ENCODE data around the gene PRODH2.
"Not testable (repeated sequence)": the region's sequence is repeated elsewhere in the genome, so short reads cannot be mapped to it uniquely, and the experiment has no call there.

PRODH2 gene

DNA sequence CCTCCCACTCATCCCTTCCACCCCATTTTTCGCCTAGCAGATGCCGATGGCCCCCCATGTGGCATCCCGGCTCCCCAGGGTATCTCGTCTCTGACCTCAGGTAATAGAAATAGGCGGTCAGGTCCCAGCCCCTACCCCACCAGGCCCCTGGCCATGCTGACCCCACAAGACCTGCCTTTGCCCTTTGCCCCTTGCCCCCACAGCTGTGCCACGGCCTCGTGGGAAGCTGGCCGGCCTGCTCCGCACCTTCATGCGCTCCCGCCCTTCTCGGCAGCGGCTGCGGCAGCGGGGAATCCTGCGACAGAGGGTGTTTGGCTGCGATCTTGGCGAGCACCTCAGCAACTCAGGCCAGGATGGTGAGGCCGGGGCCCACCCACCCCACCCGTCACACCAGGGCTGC, 31.9 kb downstream of the PRODH2 start:
- no peak for DNase-seq

GRCh38 chr19:35780058-35780457, 32.6 kb downstream of the PRODH2 start:
- no peak for DNase-seq

DNA sequence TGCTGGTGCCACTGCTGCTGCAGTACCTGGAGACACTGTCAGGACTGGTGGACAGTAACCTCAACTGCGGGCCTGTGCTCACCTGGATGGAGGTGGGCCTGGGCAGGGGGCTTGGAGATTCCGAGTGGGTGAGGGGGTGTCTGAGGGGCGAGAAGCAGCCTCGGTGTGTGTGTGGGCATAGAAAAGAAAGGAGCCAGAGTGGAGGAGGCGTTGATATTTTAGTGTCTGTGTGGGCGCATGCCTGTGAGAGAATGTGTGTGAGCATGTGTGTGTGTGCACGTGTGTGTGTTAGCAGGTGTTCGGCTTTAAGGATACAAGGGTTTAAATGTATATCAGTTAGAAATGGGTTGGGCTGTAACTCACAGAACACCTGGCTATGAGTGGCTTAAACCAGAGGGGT, 33.6 kb downstream of the PRODH2 start:
- no peak for DNase-seq

- no peak for DNase-seq
Observed at GRCh38 chr19:35777961-35778360, 34.7 kb downstream of the PRODH2 start.

GRCh38 chr19:35777086-35777841, 35.4 kb downstream of the PRODH2 start:
- no peak for DNase-seq

DNA sequence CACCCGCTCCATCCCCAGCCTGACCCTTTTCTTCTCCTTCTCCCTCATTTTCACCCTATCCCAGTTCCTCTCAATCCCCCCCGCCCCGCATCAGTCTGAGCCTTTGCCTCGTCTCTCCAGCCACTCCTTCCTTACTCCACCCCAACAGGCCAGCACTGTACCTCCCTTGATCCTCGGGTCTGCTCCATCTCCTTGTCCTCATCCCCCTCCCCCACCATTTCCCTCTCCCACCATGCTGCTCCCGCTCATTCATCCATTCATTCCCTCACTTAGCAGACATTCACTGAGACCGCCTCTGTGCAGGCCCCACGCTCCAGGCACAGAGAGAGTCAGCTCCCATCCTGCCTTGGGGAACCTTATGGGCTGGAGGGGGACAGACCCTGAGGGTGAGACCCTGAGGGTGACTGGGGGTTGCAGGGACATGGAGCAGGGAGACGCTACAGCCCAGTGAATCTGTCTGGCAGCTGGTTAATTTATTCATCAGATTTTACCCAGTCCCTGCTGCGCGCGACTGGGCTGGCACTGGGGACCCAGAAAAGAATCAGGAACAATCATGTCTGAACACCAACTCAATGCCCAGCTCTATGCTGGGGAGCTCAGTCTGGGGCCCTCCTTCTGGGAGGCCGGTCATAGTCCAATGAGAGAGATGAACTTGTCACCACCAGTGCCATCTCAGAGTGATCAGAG, 36.4 kb downstream of the PRODH2 start:
- DNase-seq: no peak

- peak; percentile 99 for DNase-seq
Observed at GRCh38 chr19:35775298-35776101, 37.1 kb downstream of the PRODH2 start, which contains the start of gene ARHGAP33. Gene ARHGAP33, plus strand, starts transcription at chr19:35775564. Its CDS starts 95 bp downstream, at chr19:35775659.

DNA sequence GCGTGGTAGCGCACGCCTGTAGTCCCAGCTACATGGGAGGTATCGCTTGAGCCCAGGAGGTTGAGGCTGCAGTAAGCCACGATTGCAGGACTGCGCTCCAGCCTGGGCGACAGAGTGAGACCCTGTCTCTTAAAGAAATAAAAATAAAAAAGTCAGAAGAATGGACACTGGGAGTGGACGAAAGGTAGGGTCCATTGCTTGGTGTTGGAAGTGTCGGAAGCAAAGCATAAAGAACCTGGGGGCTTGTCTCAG, 37.7 kb downstream of the PRODH2 start:
- no peak for DNase-seq

GRCh38 chr19:35774274-35775045, 38.2 kb downstream of the PRODH2 start:
- DNase-seq: no peak

DNA sequence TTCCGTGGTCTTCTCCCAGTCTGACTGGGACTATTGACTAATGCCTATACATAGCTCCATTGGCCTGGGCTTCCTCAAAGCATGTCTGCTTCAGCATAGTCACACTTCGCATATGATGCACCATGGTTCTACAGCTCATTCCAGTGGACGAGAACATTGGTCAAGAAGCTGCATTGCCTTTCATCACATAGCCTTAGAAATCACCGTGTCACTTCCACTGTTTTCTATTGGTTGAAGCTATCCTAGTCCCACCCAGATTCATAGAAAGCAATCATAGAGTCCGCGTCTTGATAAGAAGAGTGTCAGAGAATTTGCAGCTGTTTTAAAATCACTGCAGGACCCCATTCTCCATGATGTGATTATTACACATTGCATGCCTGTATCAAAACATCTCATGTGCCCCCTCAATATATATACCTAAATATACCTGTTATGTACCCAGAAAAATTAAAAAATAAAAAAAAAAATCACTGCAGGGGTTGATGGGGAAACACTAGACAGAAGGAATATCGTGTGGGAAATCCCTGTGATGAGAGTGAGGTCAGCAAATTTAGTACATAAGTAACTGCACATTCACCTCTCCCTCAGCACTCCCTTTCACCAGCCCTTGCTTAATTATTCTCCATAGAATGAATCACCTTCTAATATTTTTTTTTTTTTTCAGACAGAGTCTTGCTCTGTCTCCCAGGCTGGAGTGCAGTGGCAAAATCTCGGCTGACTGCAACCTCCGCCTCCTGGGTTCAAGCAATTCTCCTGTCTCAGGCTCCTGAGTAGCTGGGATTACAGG, 39.4 kb downstream of the PRODH2 start:
- DNase-seq: no peak

- DNase-seq: not testable (repeated sequence)
Observed at GRCh38 chr19:35772362-35772761, 40.3 kb downstream of the PRODH2 start.

GRCh38 chr19:35768082-35768421, 44.6 kb downstream of the PRODH2 start:
- DNase-seq: no peak

DNA sequence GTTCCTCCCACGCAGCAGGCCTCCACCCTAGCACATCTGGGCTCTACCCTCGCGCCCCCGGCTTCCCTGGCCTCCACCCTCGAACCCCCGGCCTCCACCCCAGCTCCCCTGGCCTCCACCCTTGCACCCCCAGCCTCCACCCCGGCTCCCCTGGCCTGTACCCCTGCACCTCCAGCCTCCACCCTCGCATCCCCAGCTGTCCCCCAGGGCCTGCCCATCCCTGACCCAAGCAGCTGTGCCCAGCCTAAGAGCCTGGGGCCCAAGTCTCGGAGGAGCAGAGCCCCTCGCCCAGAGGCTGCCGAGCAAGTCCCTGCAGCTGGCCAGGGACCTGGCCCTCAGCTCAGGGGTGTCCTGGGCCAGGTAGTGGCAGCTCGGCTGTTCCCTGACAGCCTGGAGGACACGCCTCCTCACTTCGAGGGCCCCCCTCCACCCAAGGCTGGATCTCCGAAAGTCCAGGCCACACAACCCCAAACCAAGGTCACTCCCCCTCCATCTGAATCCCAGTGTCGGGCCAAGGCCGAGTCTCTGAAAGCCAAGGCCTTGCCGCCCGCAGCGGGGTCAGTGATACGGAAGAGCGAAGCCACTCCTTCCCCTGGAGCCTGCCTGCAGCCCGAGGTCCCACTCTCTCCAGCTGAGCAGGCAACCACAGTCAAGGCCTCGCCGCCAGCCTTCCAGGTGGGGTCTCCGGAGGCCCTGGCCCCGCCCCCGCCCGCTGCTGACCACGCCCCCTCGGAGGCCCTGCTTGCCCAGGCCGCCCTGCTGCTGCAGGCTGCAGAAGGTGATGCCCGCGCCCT, 45.2 kb downstream of the PRODH2 start:
- DNase-seq: no peak

DNA sequence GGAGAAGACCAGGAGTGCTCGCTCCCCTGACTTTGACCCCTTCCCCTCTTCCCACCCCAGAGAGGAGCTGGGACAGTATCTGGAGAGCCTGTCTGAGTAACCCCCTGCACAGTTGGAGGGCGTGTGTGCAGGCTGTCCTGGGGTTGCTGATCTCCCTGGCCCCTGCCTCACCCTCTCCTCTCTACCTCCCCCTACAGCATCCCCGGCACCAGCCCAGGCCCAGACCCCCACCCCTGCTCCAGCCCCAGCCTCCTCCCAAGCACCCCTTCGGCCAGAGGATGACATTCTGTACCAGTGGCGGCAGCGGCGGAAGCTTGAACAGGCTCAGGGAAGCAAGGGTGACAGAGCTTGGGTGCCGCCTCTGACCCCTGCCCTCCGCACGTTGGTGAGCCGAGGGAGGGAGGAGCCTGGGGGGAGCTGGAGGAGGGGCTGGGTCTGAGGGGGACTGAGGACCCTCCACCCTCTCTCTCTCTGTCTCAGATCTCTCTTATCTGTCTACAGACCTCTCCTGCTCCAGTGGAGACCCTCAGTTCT, 46.0 kb downstream of the PRODH2 start:
- no peak for DNase-seq

DNA sequence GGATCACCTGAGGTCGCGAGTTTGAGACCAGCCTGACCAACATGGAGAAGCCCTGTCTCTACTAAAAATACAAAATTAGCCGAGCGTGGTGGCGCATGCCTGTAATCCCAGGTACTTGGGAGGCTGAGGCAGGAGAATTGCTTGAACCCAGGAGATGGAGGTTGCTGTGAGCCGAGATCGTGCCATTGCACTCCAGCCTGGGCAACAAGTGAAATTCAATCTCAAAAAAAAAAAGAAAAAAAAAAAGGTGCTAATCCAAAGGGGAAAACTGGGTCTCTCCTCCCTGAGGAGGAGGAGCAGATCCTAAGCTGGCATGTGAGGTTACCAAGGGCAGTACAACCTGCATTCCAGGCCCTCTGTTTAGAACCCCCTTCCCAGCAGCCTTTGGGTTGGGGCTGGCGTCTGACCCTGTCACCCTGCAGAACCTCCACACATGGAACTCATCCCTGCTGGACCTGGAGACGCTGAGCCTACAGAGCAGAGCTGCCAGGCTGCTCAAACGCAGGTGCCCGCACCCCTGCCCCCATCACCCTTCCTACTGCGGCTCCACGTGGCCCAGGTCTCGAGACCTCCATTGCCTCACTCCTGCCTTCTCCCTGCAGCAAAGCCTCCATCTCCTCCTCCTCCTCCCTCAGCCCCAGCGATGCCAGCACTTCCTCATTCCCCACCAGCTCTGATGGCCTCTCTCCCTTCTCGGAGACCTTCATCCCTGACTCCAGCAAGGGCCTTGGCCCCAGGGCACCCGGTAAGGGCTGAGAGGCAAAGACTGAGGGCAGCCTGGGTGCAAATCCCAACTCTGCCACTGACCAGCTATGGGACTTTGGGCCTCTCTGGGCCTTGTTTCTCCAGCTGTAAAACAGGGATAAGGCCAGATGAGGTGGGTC, 48.0 kb downstream of the PRODH2 start:
- no peak for DNase-seq

GRCh38 chr19:35760711-35761349, 51.8 kb downstream of the PRODH2 start:
- no peak for DNase-seq

DNA sequence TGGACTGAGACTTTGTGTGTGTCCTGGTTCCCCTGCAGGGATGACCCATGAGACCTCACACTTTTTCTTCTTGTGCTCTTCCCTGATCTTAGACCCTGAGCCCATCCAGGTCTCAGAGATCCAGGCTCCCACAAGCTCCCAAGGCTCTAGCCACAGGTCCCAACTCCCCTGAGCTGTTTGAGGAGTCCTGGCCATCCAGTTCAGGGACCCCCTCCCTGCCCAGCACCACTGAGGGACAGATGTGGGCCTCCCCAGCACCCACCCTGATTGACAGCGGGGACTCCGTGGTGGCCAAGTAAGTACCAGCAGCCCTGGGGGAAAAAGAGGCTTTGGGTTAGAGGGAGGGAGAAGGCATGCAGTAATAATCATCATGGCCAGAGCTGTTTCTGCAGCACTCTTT, 52.9 kb downstream of the PRODH2 start:
- no peak for DNase-seq

DNA sequence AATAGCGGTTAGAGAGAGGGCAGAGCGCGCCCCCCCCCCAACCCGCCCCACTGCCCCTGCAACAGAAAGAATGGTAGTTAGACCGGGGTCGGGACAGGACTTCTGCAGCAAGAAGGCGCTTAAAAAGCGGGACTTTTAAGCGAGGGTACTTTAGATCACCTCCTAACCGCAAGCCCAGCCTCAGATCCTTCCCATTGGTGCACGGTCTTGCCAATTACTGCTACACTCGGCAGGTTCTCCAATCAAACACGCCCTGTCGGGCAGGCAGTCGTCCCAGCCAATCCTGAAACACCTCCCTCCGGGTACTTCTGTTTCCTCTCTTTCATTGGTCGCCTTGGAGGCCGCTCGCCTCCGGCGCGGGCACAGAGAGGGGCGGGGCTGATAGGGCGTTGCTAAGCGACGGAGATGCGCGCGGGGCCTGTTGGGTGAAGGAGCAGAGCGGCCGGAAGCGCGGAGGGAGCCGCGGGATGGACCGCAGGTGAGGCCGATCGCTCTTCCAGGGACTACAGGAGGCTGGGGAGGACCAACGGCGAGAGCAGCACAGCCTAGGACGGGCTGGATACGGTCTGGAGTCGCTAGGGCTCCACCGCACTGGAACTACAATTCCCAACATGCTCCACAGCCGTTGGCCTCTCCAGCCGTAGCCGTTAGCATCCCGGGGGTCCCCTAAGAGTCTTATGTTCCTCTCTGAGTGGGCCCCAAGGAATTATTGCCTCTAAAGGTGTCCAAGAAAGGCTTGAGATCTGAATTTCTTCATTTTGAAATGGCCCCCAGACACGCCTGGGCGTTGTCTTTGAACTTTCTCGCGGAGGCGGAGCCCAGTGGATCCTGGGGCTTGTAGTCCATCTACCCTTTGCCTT, 54.7 kb downstream of the PRODH2 start, which contains the start of gene PROSER3:
Gene PROSER3, plus strand, starts transcription at position 428 of the 860 bp plus-strand sequence. Its CDS starts 40 bp downstream, at position 468.
- peak; percentile 100 for DNase-seq

Data from CD4-positive, alpha-beta T cell treated with Interleukin-12 subunit alpha and Interleukin-12 subunit beta, for 1 hour (primary cell).